ENCODE measurements around the gene CHGA.

Gene CHGA

GRCh38 chr14:92930737-92931602 lies 8.0 kb downstream of the CHGA start:
- no peak for DNase-seq (ENCODE audit: low spot score)

GRCh38 chr14:92931681-92932447 lies 8.9 kb downstream of the CHGA start:
- DNase-seq (ENCODE audit: low spot score) = no peak

DNA sequence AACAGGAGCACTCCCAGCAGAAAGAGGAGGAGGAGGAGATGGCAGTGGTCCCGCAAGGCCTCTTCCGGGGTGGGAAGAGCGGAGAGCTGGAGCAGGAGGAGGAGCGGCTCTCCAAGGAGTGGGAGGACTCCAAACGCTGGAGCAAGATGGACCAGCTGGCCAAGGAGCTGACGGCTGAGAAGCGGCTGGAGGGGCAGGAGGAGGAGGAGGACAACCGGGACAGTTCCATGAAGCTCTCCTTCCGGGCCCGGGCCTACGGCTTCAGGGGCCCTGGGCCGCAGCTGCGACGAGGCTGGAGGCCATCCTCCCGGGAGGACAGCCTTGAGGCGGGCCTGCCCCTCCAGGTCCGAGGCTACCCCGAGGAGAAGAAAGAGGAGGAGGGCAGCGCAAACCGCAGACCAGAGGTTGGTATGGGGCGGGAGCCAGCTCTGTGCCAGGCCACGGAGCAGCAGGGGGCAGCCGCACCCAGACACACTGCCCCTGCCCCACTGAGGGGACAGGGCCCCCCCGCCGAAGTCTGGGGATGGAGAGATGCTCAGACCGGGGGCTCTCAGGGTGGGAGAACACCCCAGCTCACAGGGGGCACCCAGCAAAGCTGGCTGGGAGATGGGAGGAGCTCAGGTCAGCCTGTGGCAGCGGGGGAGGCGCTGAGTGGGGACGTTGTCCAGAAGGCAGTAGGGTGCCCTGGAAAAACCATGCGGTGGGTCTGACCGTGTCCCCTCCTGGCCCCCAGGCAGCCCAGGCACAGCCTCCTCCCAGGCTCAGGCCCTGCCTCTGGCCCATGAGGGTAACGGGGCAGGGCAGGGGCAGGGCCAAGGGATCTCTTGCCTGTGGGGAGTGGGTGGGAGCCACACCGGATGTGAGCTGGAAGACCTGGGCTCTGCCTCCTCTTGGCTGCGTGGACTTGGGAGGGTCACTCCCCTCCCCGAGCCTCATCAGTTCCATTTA lies 9.8 kb downstream of the CHGA start:
- no peak for DNase-seq (ENCODE audit: low spot score)

GRCh38 chr14:92933481-92933880 lies 10.5 kb downstream of the CHGA start:
- no peak for DNase-seq (ENCODE audit: low spot score)

DNA sequence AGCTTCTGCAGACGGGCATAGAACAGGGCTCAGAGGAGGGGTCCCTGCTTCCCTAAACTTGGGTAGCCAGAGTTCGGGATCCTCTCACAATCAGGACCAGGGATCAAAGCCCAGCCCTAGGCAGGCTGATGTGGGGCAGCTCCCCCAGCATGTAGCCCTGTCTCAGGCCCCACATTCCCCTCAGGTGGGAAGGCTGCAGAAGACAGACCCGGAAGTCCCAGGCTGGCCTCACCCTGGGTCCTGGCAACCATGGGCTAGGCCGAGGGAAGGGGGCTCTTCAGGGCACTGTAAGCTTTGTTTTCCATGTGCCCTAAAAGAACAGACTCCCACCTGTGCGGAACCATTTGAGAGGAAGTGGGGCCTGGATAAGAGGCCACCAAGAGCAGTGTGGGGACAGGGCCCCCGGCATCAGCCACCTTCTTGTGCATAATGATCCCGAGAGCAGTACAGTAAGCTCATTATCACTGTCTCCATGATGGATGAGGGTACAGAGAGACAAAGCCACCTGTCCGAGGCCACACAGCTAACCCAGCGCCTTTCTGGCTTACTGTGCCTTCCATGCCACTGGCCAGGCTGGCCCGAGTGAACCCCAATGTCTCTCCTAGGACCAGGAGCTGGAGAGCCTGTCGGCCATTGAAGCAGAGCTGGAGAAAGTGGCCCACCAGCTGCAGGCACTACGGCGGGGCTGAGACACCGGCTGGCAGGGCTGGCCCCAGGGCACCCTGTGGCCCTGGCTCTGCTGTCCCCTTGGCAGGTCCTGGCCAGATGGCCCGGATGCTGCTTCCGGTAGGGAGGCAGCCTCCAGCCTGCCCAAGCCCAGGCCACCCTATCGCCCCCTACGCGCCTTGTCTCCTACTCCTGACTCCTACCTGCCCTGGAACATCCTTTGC lies 11.5 kb downstream of the CHGA start:
- no peak for DNase-seq (ENCODE audit: low spot score)

DNA sequence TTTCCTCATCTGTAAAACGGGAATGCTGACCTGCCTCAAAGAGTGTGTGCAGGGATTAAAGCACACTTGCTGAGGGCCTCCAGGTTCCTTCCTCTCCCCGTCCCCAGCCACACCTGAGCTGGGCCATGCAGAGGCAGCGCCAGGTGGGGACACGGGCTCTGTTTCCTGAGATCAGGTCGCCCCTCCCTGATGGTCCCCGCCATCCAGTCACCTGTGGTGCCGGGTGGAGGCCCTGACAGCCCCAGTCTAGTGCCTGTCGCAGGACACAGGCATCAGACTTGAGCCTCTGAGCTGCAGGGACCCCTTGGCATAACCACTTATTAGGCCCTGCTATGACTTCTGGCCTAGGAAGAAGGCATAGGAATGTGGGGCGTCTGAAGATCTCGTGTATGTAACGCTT lies 12.5 kb downstream of the CHGA start:
- no peak for DNase-seq (ENCODE audit: low spot score)

- no peak for DNase-seq (ENCODE audit: low spot score)
Observed at GRCh38 chr14:92936085-92936484, 13.1 kb downstream of the CHGA start.

GRCh38 chr14:92937051-92937937 lies 14.3 kb downstream of the CHGA start:
- no peak for DNase-seq (ENCODE audit: low spot score)

GRCh38 chr14:92938235-92938875 lies 15.4 kb downstream of the CHGA start:
- no peak for DNase-seq (ENCODE audit: low spot score)

DNA sequence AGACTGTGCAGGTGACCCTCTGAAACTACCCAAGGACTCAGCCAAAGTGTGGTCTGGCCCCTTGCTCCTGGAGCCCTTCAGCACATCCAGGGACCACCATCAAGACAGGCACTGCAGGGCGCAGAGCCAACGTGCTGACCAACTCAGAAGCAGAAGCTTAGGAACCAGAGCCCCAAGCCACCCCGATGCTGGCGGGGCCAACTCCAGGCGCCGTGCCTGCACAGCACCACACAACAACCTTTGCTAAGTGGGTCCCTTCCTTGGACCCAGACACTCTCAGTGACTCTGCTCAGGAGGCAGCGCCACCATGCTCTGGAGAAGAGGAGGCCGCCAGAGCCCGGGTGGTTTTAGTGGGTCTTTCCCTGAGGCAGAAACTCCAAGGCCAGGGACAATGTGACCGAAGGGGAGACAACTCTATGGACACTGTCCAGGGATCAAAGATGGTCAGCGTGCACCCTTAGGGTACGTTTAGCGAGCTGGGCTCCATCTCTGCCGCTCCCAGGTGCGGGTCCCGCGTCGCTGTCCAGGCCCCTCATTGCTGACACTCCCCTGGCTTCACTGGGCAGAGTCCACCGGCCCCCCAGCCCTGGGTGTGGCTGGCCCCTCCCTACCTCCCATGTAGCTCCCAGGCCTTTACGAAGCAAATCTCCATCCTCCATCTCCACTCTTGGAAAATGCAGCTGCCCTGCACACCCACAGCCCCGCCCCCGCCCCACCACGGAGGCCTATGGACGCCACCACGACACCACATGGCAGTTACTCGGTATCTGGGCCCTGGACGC lies 16.1 kb downstream of the CHGA start:
- no peak for DNase-seq (ENCODE audit: low spot score)

- no peak for DNase-seq (ENCODE audit: low spot score)
Observed at GRCh38 chr14:92939699-92940098, 16.7 kb downstream of the CHGA start.

DNA sequence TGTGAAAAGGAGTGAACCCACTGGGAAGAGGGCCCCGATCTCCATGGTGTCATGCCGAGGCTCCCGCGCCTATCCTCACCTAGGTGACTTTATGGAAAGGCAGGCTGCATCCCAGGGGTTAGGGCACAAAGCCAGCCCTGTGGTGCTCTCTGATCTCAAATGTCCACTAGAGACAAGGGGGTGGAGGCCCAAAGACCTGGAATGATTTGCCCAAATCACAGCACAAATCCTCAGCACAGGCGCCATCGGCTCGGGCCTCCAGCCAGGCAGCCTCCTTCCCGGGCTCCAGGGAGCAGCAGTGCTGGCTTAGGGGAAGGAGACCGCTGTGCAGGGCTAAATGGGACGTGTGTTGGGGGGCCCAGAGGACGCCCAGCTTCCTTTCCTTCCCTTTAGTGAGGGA lies 17.6 kb downstream of the CHGA start:
- DNase-seq (ENCODE audit: low spot score) = no peak

DNA sequence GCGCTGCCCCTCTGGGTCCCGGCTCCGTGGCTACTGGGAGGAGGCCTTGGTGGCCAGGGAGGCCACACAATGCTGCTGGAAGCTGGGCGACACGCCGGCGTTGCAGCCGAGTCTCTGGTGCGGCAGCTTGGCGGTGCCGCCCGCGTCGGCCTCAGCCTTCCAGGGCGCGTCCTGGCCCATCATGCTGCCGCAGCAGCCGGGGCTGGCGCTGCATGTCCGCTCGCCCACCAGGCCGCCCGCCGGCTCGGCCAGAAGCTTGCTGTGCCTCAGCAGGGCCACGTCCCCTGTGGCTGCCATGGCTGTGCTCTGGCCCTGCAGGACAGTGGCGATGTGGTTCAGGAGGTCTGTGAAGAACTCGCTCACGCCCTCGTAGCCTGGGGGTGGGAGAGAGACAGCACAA lies 18.6 kb downstream of the CHGA start:
- DNase-seq (ENCODE audit: low spot score) = no peak

GRCh38 chr14:92942136-92942535 lies 19.2 kb downstream of the CHGA start:
- no peak for DNase-seq (ENCODE audit: low spot score)

DNA sequence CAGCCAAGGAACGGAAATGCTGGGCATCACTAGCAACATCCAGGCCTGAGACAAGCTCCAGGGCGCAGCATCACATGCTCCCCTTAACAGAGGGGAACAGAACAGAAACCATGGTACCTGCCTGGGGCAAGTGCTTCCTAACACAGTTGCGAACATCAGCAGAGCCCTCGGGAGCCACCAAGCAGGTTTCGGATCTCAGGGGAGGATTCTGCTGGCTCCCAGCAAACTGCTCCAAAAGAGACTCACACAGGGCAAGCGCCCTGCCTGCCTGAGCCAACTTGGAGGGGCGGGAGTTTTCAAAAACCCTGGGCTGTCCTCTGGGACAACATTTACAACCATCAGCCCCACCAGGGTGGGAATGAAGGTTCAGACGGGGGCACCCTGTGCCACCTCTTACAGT lies 19.6 kb downstream of the CHGA start:
- no peak for DNase-seq (ENCODE audit: low spot score)

DNA sequence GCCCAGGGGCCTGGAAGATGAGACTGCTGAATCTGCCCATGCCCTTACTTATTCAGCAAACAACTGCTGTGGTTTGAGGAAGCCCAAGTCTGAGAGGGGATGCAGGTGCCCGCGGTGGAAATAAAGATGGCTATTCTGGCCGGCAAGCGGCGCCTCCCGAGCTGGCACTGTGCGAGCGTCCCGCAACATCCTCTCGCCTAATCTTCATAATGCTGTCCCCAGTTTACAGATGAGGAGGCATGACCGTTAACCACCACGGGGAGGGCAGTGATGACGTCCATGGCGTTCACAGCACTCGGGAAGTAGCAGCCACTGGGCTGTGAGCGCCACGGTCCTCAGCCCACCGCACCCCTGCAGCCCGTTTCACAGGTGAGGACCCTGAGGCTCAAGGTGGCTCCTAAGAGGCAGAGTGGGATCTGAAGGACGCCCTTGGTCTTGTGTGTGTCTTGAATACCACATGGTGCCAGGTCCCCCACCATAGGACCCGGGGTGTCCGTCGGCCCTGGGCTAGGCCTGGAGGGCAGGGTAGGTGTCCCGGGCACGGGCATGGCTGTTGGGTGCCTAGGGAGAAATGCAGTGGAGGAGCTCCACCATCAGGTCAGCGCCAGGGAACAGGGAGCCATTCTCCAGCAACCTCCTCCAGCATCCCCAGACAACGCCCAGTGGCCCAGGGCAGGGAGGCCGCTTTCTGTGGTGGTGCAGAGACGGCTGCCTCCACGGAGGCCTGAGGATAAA lies 20.2 kb downstream of the CHGA start:
- no peak for DNase-seq (ENCODE audit: low spot score)

DNA sequence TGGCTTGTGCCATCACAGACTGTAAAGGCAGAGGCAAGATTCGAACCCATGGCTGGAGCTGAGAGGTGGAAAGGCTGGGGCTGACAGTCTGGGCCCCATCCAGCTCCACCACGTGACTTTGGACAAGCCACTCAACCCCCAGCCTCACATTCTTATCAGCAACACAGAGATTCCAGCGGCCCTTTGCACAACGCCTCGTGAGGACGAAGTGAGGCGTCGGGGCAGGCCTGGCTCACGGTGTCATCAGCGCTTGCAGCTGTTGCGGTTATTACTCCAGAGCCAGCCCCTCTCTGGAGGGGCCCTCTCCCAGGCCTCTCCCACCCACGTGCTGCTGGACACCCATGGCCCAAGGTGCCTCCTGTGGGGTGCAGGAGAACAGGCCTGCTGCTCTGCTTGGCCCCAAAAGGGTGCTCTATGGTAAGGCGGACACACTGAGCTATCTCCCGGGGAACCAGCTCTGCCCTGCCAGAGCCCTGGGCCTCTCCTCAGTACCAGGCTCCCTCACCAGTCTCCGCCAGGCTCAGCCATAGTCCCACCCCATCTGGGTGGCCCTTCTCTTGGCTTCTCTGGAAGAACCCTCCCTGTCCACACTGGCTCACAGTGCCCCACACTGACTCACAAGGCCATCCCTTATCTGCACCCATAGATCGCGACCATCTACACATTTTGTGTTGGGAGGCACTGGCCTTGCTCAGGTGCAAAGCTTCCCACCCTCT lies 21.1 kb downstream of the CHGA start:
- no peak for DNase-seq (ENCODE audit: low spot score)

DNA sequence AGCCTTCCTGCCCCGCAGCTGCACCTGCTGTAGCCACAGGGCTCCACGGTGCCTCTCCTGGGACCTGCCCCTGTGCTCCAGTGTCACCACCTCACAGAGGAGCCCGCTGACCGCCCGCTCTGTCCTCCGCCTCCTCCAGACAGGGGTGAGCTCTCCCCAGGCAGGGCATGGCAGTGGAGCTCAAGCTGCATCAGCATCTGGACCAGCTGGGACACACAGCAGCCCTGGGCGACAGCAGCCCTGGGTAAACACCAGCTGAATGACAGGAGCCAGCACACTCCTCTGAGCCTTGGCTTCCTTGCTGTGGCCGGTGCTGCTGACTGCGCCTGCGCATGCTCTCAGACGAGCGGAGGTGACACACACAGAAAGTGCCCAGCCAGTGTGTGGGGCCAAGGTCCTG lies 22.0 kb downstream of the CHGA start:
- no peak for DNase-seq (ENCODE audit: low spot score)
